K562 (cell line): ENCODE data around the gene AMZ1. TPM values are rescaled to one million over a fixed set of nuclear protein-coding genes. Genes with fewer than 3 reads are reported as not detected.

Experiments
- ASH1L ChIP-seq: fragments of 450-650 bp; IDR thresholded peaks from 2 replicates; pipeline ENCODE4 v1.6.1; 2018; ENCODE audit warnings: borderline replicate concordance, mild to moderate bottlenecking, low read depth; ENCODE audit not compliant: partially characterized antibody
- ATF1 ChIP-seq, 2 experiments: fragments of 450-650 bp in 1 of 2; IDR thresholded peaks; 2 replicates each; pipeline ENCODE4 v1.6.1; 2016; ENCODE audit warnings: missing compliant biosample characterization in 1 of 2, missing genetic modification characterization in 1 of 2
- BACH1 ChIP-seq: fragments of 200-800 bp; sonication (Bioruptor generic); IDR thresholded peaks from 2 replicates; pipeline ENCODE4 v1.6.1; 2016; ENCODE audit warnings: missing genetic modification characterization, missing compliant biosample characterization
- CBX3 ChIP-seq, 2 experiments: IDR thresholded peaks; 1 replicate in 1 of 2; 2 replicates in 1 of 2; pipeline ENCODE4 v1.6.1; 2012; ENCODE audit warnings: inconsistent platforms in 2 of 2, low read length in 2 of 2, borderline replicate concordance in 1 of 2, control low read depth in 1 of 2
- CBX5 ChIP-seq: IDR thresholded peaks from 2 replicates; pipeline ENCODE4 v1.6.1; 2014; ENCODE audit warnings: low read depth, borderline replicate concordance
- E2F8 ChIP-seq: fragments of 450-650 bp; IDR thresholded peaks from 2 replicates; pipeline ENCODE4 v1.7.1; 2018; ENCODE audit warnings: mild to moderate bottlenecking, low read depth; ENCODE audit not compliant: partially characterized antibody
- ELF1 ChIP-seq: fragments of 200-800 bp; sonication (Bioruptor generic); IDR thresholded peaks from 2 replicates; pipeline ENCODE4 v1.6.1; 2016; ENCODE audit warnings: missing genetic modification characterization, missing compliant biosample characterization
- EP400 ChIP-seq: fragments of 450-650 bp; IDR thresholded peaks from 2 replicates; pipeline ENCODE4 v1.6.1; 2017; ENCODE audit warnings: antibody characterized with exemption, mild to moderate bottlenecking, moderate library complexity
- FIP1L1 ChIP-seq: fragments of 200-400 bp; formaldehyde crosslinking; IDR thresholded peaks from 2 replicates; pipeline ENCODE4 v1.6.1; 2018; ENCODE audit warnings: mild to moderate bottlenecking, low read depth, low read length; ENCODE audit not compliant: poor library complexity, severe bottlenecking
- FOXK2 ChIP-seq, 2 experiments: fragments of 450-650 bp; IDR thresholded peaks in 1 of 2; conservative IDR thresholded peaks in 1 of 2; 2 replicates each; pipeline ENCODE4 v1.6.1; 2016; ENCODE audit warnings: low read depth in 2 of 2, mild to moderate bottlenecking in 1 of 2
- KAT8 ChIP-seq: fragments of 450-650 bp; IDR thresholded peaks from 2 replicates; pipeline ENCODE4 v1.6.1; 2016; ENCODE audit warnings: low read depth, mild to moderate bottlenecking
- KDM2B ChIP-seq: fragments of 250-450 bp; sonication (Bioruptor Pico); IDR thresholded peaks from 2 replicates; pipeline ENCODE4 v1.8.0; 2021; ENCODE audit warnings: mild to moderate bottlenecking, moderate library complexity
- LARP7 ChIP-seq: fragments of 450-650 bp; IDR thresholded peaks from 2 replicates; pipeline ENCODE4 v1.6.1; 2016
- NFIX ChIP-seq: fragments of 250-450 bp; sonication (Bioruptor Pico); IDR thresholded peaks from 2 replicates; pipeline ENCODE4 v1.4.0; 2020; ENCODE audit warnings: low read depth, mild to moderate bottlenecking, moderate library complexity
- NR3C1 ChIP-seq: sonication (generic); formaldehyde crosslinking; IDR thresholded peaks from 2 replicates; pipeline ENCODE4 v1.8.1; 2022; ENCODE audit warnings: missing genetic modification reagents
- OTX1 ChIP-seq: fragments of 450-650 bp; formaldehyde crosslinking; IDR thresholded peaks from 2 replicates; pipeline ENCODE4 v1.4.0; 2022; ENCODE audit warnings: mild to moderate bottlenecking
- PHB2 ChIP-seq: fragments of 450-650 bp; IDR thresholded peaks from 2 replicates; pipeline ENCODE4 v1.6.1; 2017; ENCODE audit warnings: low read depth
- POLR2B ChIP-seq: fragments of 450-650 bp; IDR thresholded peaks from 2 replicates; pipeline ENCODE4 v1.6.1; 2018; ENCODE audit warnings: low read depth; ENCODE audit not compliant: partially characterized antibody
- U2AF1 ChIP-seq: fragments of 200-400 bp; formaldehyde crosslinking; optimal IDR thresholded peaks from 2 replicates; pipeline ENCODE3; 2017; ENCODE audit warnings: mild to moderate bottlenecking, low read depth, low read length, moderate library complexity
- ZBTB33 ChIP-seq: sonication (generic); formaldehyde crosslinking; IDR thresholded peaks from 2 replicates; pipeline ENCODE4 v1.8.1; 2023; ENCODE audit warnings: mild to moderate bottlenecking, missing genetic modification reagents
- ZNF12 ChIP-seq: sonication (generic); formaldehyde crosslinking; IDR thresholded peaks from 2 replicates; pipeline ENCODE4 v1.4.0; 2020; ENCODE audit warnings: mild to moderate bottlenecking, missing genetic modification reagents
- ZNF3 ChIP-seq: fragments of 250-450 bp; sonication (Bioruptor Pico); IDR thresholded peaks from 2 replicates; pipeline ENCODE4 v1.5.0; 2021; ENCODE audit warnings: mild to moderate bottlenecking, moderate library complexity
- ZNF589 ChIP-seq: fragments of 200-800 bp; sonication (Bioruptor generic); IDR thresholded peaks from 2 replicates; pipeline ENCODE4 v1.6.1; 2016; ENCODE audit warnings: low read depth, missing genetic modification characterization, missing compliant biosample characterization
- ZNF707 ChIP-seq: fragments of 250-450 bp; sonication (Bioruptor Pico); conservative IDR thresholded peaks from 2 replicates; pipeline ENCODE4 v1.8.0; 2022; ENCODE audit warnings: inconsistent platforms, mild to moderate bottlenecking, moderate library complexity
- polyA plus RNA-seq, 8 experiments: library from polyadenylated mRNA; depleted of rRNA in 4 of 8; stranded (reverse) in 5 of 8; unstranded in 3 of 8; fragments of >200 nt; fragmentation: Nextera tagmentation in 2 of 8; fragmentation: Illumina TruSeq in 1 of 8; extraction: Ambion mirVana in 2 of 8; extraction: Trizol in 1 of 8; gene quantifications; 2 replicates each; pipeline versions ENCODE4 v1.2.1 to v1.2.3, GENCODE V29; 2011 to 2014; ENCODE audit warnings: inconsistent platforms in 1 of 8, missing spikeins in 1 of 8
- total RNA-seq, 7 experiments: library from RNA; depleted of rRNA in 6 of 7; stranded (reverse); fragments of >200 nt in 6 of 7; fragmentation: Illumina TruSeq in 2 of 7; extraction: Trizol in 2 of 7; gene quantifications; 2 replicates each; pipeline versions ENCODE4 v1.2.1 to v1.2.3, GENCODE V29; 2011 to 2021; ENCODE audit warnings: low replicate concordance in 1 of 7

The AMZ1 gene
- total and polyA plus RNA-seq, 9 of the 15 experiments (the other 6 are each of a cell fraction or from before 2014, with no cell fraction given) = not detected

GRCh38 chr7:2757904-2758672, 70.1 kb downstream of the AMZ1 start (continued):
- no peak for TF ChIP-seq OTX1
- peak in 1 of 2 experiments; percentile 91; a peak in 2 of 3 replicates for TF ChIP-seq CBX3 (IDR thresholded peaks at IDR 0.05; ENCODE audit: borderline replicate concordance in 1 of 2, low read length in 2 of 2)
- peak; percentile 93 for TF ChIP-seq BACH1 (tag)
- TF ChIP-seq NR3C1 (CRISPR knock-in tag) = no peak
- TF ChIP-seq CBX5 = peak; percentile 76; the same call in 1 of the 2 replicates
- TF ChIP-seq ZBTB33 (CRISPR knock-in tag) = no peak
- TF ChIP-seq KAT8 = no peak
- TF ChIP-seq U2AF1 = no peak
- no peak for TF ChIP-seq ZNF12 (CRISPR knock-in tag)
- TF ChIP-seq ELF1 (tag) = 0 out of 2 replicates have a peak, but pooled peaks have one; percentile 14
- TF ChIP-seq FIP1L1 = no peak
- no peak for TF ChIP-seq NFIX (CRISPR knock-in tag)
- peak; percentile 89 to 92 for TF ChIP-seq FOXK2 (conservative IDR thresholded peaks at IDR 0.05 in 1 of 2, IDR thresholded peaks at IDR 0.05 in 1 of 2; ENCODE audit: low read depth in 2 of 2)
- TF ChIP-seq PHB2 = no peak
- peak; percentile 11 for TF ChIP-seq ASH1L
- TF ChIP-seq KDM2B (CRISPR knock-in tag) = no peak
- TF ChIP-seq LARP7 = no peak
- TF ChIP-seq EP400 = peak; percentile 84
- TF ChIP-seq ZNF3 = no peak
- peak; percentile 54 for TF ChIP-seq E2F8
- TF ChIP-seq ATF1 (CRISPR knock-in tag; IDR thresholded peaks at IDR 0.05) = no peak
- peak; percentile 97 for TF ChIP-seq ATF1 (tag; IDR thresholded peaks at IDR 0.05)
- no peak for TF ChIP-seq ZNF707 (CRISPR knock-in tag)
- TF ChIP-seq ZNF589 (CRISPR knock-in tag) = peak; percentile 42; the same call in 1 of the 2 replicates
- TF ChIP-seq POLR2B = no peak
